NB4 (cell line): ENCODE measurements around the gene PERM1.

Experiments used
- DNase-seq: peaks from one replicate; pipeline ENCODE4 v3.0.0; 2010; ENCODE audit warnings: low read depth
- H3K4me3 ChIP-seq: one replicate; pipeline ENCODE4 v1.5.1; 2011; ENCODE audit warnings: mild to moderate bottlenecking, low read depth, low read length, moderate library complexity
- CTCF ChIP-seq: IDR thresholded peaks from one replicate; pipeline ENCODE4 v1.5.1; 2012; ENCODE audit warnings: low read depth, low read length
- MAX ChIP-seq: IDR thresholded peaks from 2 replicates; pipeline ENCODE4 v1.6.1; 2011; ENCODE audit warnings: low read depth, low read length
- MYC ChIP-seq: IDR thresholded peaks from 2 replicates; pipeline ENCODE4 v1.6.1; 2011; ENCODE audit warnings: low read depth, low read length
- POLR2A ChIP-seq: IDR thresholded peaks from 2 replicates; pipeline ENCODE4 v1.6.1; 2011; ENCODE audit warnings: mild to moderate bottlenecking; ENCODE audit not compliant: insufficient read length; ENCODE audit errors: extremely low read depth

Gene PERM1

GRCh38 chr1:967466-968343, 14.2 kb downstream of the PERM1 start:
- H3K4me3 ChIP-seq: no peak overlapping the region
- TF ChIP-seq MAX (no peak), POLR2A (no peak), CTCF (no peak), MYC (no peak)
- no peak for DNase-seq

- TF ChIP-seq CTCF (no peak), MYC (peak; percentile 38), MAX (peak; percentile 87), POLR2A (peak; percentile 55)
- DNase-seq: peak; percentile 77
Measured at GRCh38 chr1:966704-967300, 15.1 kb downstream of the PERM1 start.

GRCh38 chr1:966135-966703, 15.7 kb downstream of the PERM1 start, which contains the start of gene PLEKHN1:
PLEKHN1 (plus strand) TSS chr1:966482; CDS start chr1:966532, 50 bp downstream.
- TF ChIP-seq MYC (no peak), CTCF (no peak), MAX (no peak), POLR2A (no peak)
- peak within 1 kb of the TSS; percentile 42 for H3K4me3 ChIP-seq

More at GRCh38 chr1:966704-967300, 15.1 kb downstream of the PERM1 start:
- H3K4me3 ChIP-seq: peak overlapping the region; percentile 42

GRCh38 chr1:965526-966134, 16.3 kb downstream of the PERM1 start:
- H3K4me3 ChIP-seq: no peak overlapping the region
- TF ChIP-seq POLR2A (no peak), MAX (no peak), CTCF (no peak), MYC (no peak)
- no peak for DNase-seq

More at GRCh38 chr1:966135-966703, 15.7 kb downstream of the PERM1 start, which contains the start of gene PLEKHN1:
- peak; percentile 63 for DNase-seq

GRCh38 chr1:964691-965525, 17.0 kb downstream of the PERM1 start:
- DNase-seq: no peak
- TF ChIP-seq MAX (no peak), POLR2A (no peak), MYC (no peak), CTCF (no peak)
- no peak overlapping the region for H3K4me3 ChIP-seq
